H54 (cell line): ENCODE results near the gene DNAJA2.

Source experiments
- DNase-seq: peaks from one replicate; pipeline ENCODE4 v3.0.0; 2011; ENCODE audit warnings: low spot score, mixed read lengths; ENCODE audit not compliant: insufficient read length
- FAIRE-seq: peaks from 3 replicates; lab custom pipeline; 2011; peaks lifted over from hg19 to GRCh38; lab: Jason Lieb, UNC
- POLR2A ChIP-seq: IDR thresholded peaks from 2 replicates; pipeline ENCODE4 v1.6.1; 2011; ENCODE audit warnings: low read depth, mild to moderate bottlenecking, low read length

The DNAJA2 gene

DNA sequence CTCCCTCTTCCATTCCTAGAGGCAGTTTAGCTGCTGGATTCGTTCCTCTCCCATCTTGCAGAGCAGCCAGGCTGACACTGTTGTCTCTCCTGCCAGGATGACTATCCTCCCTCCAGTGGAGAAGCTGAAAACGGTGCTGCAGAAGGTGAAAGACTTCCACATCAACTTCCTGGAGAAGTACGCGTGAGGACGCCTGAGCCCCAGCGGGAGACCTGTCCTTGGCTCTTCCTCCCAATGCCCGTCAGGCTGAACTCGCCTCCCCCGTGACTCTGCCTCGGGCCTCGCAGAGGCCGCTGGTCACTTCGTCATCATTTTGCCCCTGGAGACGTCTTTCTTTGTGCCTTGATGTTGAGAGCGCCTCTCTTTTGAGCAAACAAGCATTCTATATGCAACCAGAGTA, 44.7 kb downstream of the DNAJA2 start:
- no peak for DNase-seq
- FAIRE-seq, result no peak
- TF ChIP-seq POLR2A, result no peak

- FAIRE-seq, result no peak
- no peak for DNase-seq
- TF ChIP-seq POLR2A, result no peak
Measured at GRCh38 chr16:46927273-46927672, 46.2 kb downstream of the DNAJA2 start.

DNA sequence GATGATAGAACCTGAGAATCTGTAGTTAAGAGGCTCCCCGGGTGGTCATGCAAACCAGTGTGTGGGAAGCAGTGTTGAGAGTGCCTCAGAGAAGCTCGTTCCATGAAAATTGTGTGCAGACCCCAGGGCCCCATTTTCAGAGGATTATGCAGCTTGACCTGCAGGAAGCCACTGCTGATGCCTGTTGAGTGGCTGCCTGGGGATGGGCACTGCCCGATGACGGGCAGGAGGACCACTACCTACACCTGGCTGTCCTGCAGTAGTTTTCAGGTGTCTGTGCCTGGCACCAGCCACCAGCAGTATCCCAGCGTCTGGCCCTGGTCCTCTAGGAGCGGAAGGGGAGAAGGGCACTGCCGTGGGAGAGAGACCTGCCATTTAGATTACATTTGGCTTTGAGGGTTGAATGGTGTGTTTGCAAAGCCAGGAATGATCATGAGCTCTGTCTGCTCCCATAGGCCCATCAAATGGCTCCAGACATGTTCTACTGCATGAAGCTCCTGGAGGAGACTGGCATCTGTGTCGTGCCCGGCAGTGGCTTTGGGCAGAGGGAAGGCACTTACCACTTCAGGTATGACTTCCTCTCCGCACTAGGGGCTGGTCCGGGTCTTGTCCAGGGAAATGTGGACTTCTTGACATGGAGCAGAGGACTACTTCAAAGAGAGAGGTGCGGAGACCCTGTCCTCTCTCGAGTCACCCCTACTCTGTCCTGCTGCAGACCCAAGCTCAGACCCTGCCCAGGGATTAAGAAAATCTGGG, 46.8 kb downstream of the DNAJA2 start:
- DNase-seq (no peak), FAIRE-seq (no peak)
- no peak for TF ChIP-seq POLR2A

DNA sequence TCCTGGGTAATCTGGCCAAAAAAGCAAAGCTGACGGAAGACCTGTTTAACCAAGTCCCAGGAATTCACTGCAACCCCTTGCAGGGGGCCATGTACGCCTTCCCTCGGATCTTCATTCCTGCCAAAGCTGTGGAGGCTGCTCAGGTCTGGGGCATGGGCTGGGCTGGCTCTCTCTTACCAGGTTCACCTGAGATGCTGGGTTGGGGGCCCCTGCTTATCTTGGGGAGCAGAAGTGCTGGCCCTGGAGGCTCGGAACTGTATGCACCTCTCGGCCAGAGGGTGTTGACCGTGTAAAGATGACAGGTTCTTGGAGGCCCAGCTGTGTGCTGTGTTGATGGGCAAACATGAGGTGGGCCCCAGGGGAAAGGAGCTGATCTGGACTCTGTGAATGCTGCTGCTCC, 49.1 kb downstream of the DNAJA2 start:
- no peak for DNase-seq
- no peak for TF ChIP-seq POLR2A
- no peak for FAIRE-seq

DNA sequence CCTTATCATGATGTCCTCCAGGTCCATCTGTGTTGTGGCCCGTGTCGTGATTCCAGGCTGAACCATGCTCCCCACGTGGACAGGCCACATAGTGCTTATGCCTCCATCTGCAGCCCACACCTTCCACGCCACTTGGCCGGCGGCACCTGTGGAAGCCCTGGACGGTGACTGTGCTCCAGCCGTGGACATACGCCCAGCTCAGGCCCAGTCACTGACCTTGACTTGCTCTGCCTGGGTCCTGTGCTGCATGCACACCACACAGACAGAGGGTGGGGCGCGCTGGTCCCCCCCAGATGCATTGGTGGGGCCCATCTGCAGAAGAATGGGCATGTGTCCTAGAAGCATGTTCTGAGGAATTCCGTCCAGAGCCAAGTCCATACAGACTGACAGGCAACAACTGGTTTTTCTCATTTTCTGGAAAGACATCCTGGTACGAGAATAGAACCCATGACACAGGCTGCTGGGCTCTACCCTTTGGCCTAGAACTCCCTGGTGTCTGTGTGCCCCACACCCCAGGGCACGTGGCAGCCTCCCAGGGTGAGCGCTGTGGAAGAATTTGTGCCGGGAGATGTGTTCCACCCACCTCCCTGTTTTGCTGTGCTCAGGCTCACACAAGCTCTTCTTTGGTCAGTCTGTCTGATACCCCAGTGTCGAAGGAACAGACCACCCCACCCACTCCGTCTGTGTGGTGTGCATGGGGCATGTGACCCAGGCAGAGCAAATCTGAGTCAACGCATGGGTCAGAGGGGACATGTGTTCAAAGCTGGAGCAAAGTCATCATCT, 49.8 kb downstream of the DNAJA2 start:
- no peak for TF ChIP-seq POLR2A
- FAIRE-seq (no peak), DNase-seq (no peak)

DNA sequence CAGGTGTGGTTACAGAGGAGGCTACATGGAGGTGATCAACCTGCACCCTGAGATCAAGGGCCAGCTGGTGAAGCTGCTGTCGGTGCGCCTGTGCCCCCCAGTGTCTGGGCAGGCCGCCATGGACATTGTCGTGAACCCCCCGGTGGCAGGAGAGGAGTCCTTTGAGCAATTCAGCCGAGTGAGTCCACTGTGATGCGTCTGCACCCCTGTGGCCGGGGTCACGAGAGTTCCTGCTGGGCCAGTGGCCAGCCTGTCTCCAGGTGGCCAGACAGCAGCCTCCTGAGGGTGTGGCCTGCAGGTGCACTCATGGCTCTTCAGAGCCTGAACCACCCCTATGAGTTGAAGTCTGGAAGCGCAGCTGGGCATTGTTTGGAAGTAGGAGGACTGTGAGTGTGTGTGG, 51.2 kb downstream of the DNAJA2 start:
- TF ChIP-seq POLR2A, result no peak
- DNase-seq, result no peak
- FAIRE-seq, result no peak

GRCh38 chr16:46920402-46921068, 52.9 kb downstream of the DNAJA2 start:
- no peak for FAIRE-seq
- DNase-seq, result no peak
- TF ChIP-seq POLR2A, result no peak

- TF ChIP-seq POLR2A, result no peak
- DNase-seq (no peak), FAIRE-seq (no peak)
Measured at GRCh38 chr16:46918905-46919792, 54.3 kb downstream of the DNAJA2 start.

DNA sequence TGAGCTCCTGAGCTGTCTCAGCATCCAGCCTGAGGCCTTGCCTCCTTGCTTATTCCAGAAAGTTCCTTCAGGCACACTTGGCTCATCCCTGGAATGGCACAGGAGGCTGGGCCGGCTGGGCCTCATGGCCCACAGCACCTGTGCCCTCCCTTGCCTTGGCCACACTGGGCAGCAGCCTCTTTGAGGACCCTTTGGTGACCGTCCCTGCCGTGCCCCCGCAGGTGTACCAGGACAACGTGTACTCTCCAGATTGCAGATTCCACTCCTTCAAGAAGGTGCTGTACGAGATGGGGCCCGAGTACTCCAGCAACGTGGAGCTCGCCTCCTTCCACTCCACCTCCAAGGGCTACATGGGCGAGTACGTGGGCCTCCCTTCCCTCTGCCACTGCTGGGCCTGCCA, 55.1 kb downstream of the DNAJA2 start:
- FAIRE-seq (no peak), DNase-seq (no peak)
- TF ChIP-seq POLR2A, result no peak

GRCh38 chr16:46916980-46917379, 56.5 kb downstream of the DNAJA2 start:
- DNase-seq, result no peak
- TF ChIP-seq POLR2A, result no peak
- no peak for FAIRE-seq

DNA sequence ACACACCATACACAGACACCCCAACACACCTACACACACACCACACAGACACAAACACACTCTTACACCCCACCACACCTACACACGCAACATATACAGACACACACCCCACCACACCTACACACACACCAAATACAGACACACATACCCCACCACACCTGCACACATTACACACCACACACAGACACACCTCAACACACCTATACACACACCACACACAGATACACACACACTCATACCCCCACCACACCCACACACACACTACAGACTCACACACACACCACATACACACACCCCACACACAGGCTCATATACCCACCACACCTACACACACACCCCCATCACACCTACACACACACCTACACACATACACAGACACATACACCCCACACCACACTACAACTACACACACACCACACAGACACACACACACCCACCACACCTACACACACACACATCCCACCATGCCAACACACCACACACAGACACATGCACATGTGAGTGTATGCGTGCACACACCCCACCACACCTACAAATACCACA, 57.9 kb downstream of the DNAJA2 start:
- no peak for TF ChIP-seq POLR2A
- no peak for DNase-seq
- FAIRE-seq, result no peak

DNA sequence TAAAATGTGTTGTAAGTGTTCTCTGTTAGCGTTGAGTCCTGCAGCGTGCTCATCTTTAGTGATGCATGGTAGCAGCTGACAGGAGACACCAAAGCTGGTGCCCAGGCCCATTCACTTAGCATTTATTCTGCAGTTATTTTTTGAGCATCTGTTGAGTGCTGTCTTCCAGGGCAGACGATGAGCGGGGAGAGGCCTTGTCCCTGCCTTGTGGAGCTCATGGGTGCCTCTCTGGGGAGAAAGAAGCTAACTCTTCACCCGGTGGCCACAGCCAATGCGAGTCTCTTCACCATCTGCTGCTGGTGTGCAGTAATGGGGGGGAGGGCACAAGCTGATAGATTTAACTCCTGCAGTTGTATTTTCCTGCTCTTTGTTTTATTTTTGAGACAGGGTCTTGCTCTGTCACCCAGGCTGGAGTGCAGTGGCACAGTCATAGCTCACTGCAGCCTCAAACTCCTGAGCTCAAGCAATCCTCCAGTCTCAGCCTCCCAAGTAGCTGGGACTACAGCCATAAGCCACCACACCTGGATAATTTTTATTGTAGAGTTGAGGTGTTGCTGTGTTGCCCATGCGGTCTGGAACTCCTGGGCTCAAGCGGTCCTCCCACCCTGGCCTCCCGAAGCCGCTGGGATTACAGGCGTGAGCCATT, 58.8 kb downstream of the DNAJA2 start:
- DNase-seq (no peak), FAIRE-seq (no peak)
- no peak for TF ChIP-seq POLR2A

GRCh38 chr16:46911650-46912049, 61.8 kb downstream of the DNAJA2 start:
- no peak for TF ChIP-seq POLR2A
- no peak for FAIRE-seq
- no peak for DNase-seq
